Measurements from ENCODE around the gene EGLN2.
"Not testable (repeated sequence)": the region's sequence is repeated elsewhere in the genome, so short reads cannot be mapped to it uniquely, and the experiment has no call there.

The EGLN2 gene

GRCh38 chr19:40802300-40803169 lies 3.5 kb downstream of the EGLN2 start:
- no peak for DNase-seq

GRCh38 chr19:40803170-40803856 lies 4.3 kb downstream of the EGLN2 start:
- no peak for DNase-seq

- DNase-seq = no peak
Observed at GRCh38 chr19:40803857-40804782, 5.1 kb downstream of the EGLN2 start.

GRCh38 chr19:40804783-40805242 lies 5.8 kb downstream of the EGLN2 start:
- no peak for DNase-seq

- no peak for DNase-seq
Observed at GRCh38 chr19:40805258-40805868, 6.4 kb downstream of the EGLN2 start.

- no peak for DNase-seq
Observed at GRCh38 chr19:40806423-40807146, 7.6 kb downstream of the EGLN2 start.

GRCh38 chr19:40807147-40808020 lies 8.4 kb downstream of the EGLN2 start:
- DNase-seq = no peak

- DNase-seq = no peak
Observed at GRCh38 chr19:40808021-40808325, 9.0 kb downstream of the EGLN2 start.

GRCh38 chr19:40808497-40808896 lies 9.5 kb downstream of the EGLN2 start:
- DNase-seq = no peak

- DNase-seq = no peak
Observed at GRCh38 chr19:40809358-40810086, 10.5 kb downstream of the EGLN2 start.

GRCh38 chr19:40810160-40810559 lies 11.2 kb downstream of the EGLN2 start:
- DNase-seq = no peak

GRCh38 chr19:40810649-40811408 lies 11.8 kb downstream of the EGLN2 start:
- not testable (repeated sequence) for DNase-seq

GRCh38 chr19:40811478-40812341 lies 12.7 kb downstream of the EGLN2 start:
- DNase-seq = no peak

- not testable (repeated sequence) for DNase-seq
Observed at GRCh38 chr19:40812571-40812970, 13.6 kb downstream of the EGLN2 start.

GRCh38 chr19:40813182-40813581 lies 14.2 kb downstream of the EGLN2 start:
- no peak for DNase-seq

- DNase-seq = no peak
Observed at GRCh38 chr19:40815223-40815622, 16.2 kb downstream of the EGLN2 start.

- not testable (repeated sequence) for DNase-seq
Observed at GRCh38 chr19:40818480-40819399, 19.7 kb downstream of the EGLN2 start.

Data from cortex of kidney (tissue), 1 donor.